H1 (cell line): Measurements from ENCODE around the gene DAO. TPM values are rescaled to one million over a fixed set of nuclear protein-coding genes. Genes with fewer than 3 reads are reported as not detected.

Experiments used
- CTCF ChIA-PET: fragments of 300-600 bp; sonication (Branson Sonifier 250); formaldehyde crosslinking; loops from one replicate; lab custom pipeline; 2021; ENCODE audit not compliant: partially characterized antibody; lab: Charles Lee
- POLR2A ChIA-PET: fragments of 300-600 bp; sonication (Branson Sonifier 250); formaldehyde crosslinking; loops from one replicate; lab custom pipeline; 2021; ENCODE audit warnings: inconsistent platforms; ENCODE audit not compliant: partially characterized antibody; lab: Charles Lee
- DNase-seq, 2 experiments: peaks; one replicate each; pipeline versions ENCODE4 v3.0.0 to v3.0.0-alpha.2; 2010 to 2022; ENCODE audit warnings: low spot score in 2 of 2, low read depth in 1 of 2, mixed read lengths in 1 of 2
- FAIRE-seq: peaks from 2 replicates; lab custom pipeline; 2011; peaks lifted over from hg19 to GRCh38; lab: Jason Lieb, UNC
- H2AFZ ChIP-seq: 2 replicates; pipeline ENCODE4 v1.8.1; 2012; ENCODE audit warnings: low read length, inconsistent platforms
- H2AK5ac ChIP-seq: 2 replicates; pipeline ENCODE4 v1.6.1; 2013; ENCODE audit warnings: low read depth, low read length
- H2BK120ac ChIP-seq: replicated peaks from 2 replicates; pipeline ENCODE3; 2013; ENCODE audit warnings: low read depth, low read length, inconsistent platforms
- H2BK12ac ChIP-seq: 2 replicates; pipeline ENCODE4 v1.6.1; 2013; ENCODE audit warnings: low read depth, low read length
- H2BK15ac ChIP-seq: 2 replicates; pipeline ENCODE4 v1.6.1; 2013; ENCODE audit warnings: low read length
- H2BK20ac ChIP-seq: 2 replicates; pipeline ENCODE4 v1.6.1; 2013; ENCODE audit warnings: low read length
- H2BK5ac ChIP-seq: 2 replicates; pipeline ENCODE4 v1.6.1; 2013; ENCODE audit warnings: low read depth, low read length
- H3K14ac ChIP-seq: 2 replicates; pipeline ENCODE4 v1.6.1; 2013; ENCODE audit warnings: inconsistent platforms; ENCODE audit not compliant: insufficient read length
- H3K18ac ChIP-seq: 2 replicates; pipeline ENCODE4 v1.6.1; 2013; ENCODE audit warnings: low read length; ENCODE audit errors: extremely low read depth
- H3K23ac ChIP-seq: 2 replicates; pipeline ENCODE4 v1.6.1; 2013; ENCODE audit warnings: inconsistent platforms; ENCODE audit not compliant: insufficient read length
- H3K23me2 ChIP-seq: 2 replicates; pipeline ENCODE4 v1.6.1; 2013; ENCODE audit warnings: low read depth, low read length
- H3K27ac ChIP-seq: 2 replicates; pipeline ENCODE4 v1.6.1; 2011; ENCODE audit warnings: low read depth, low read length, inconsistent platforms
- H3K27me3 ChIP-seq, 4 experiments: replicated peaks in 1 of 4; 1 replicate in 1 of 4; 2 replicates in 3 of 4; pipeline versions ENCODE4 v1.6.1 to v1.8.1; 2011 to 2013; ENCODE audit warnings: low read length in 3 of 4, mild to moderate bottlenecking in 3 of 4, inconsistent platforms in 2 of 4, mixed read lengths in 2 of 4, moderate library complexity in 1 of 4; ENCODE audit not compliant: control insufficient read depth in 3 of 4, insufficient read depth in 3 of 4; ENCODE audit errors: extremely low read depth in 1 of 4
- H3K36me3 ChIP-seq, 4 experiments: 2 replicates each; pipeline versions ENCODE4 v1.6.1 to v1.8.1; 2011 to 2013; ENCODE audit warnings: mild to moderate bottlenecking in 4 of 4, low read length in 3 of 4, moderate library complexity in 2 of 4, control low read depth in 1 of 4, inconsistent platforms in 1 of 4; ENCODE audit not compliant: insufficient read depth in 4 of 4, control insufficient read depth in 2 of 4
- H3K4ac ChIP-seq: replicated peaks from 2 replicates; pipeline ENCODE3; 2013; ENCODE audit warnings: low read length, low read depth, mixed read lengths, inconsistent platforms; ENCODE audit not compliant: insufficient read length
- H3K4me1 ChIP-seq, 4 experiments: replicated peaks in 1 of 4; 1 replicate in 1 of 4; 2 replicates in 3 of 4; pipeline versions ENCODE4 v1.6.1 to v1.8.1; 2011 to 2013; ENCODE audit warnings: low read length in 3 of 4, inconsistent platforms in 2 of 4, mixed read lengths in 1 of 4; ENCODE audit not compliant: insufficient read depth in 4 of 4, control insufficient read depth in 3 of 4
- H3K4me2 ChIP-seq, 2 experiments: 2 replicates each; pipeline versions ENCODE4 v1.6.1 to v1.8.1; 2011 to 2013; ENCODE audit warnings: low read depth in 2 of 2, low read length in 2 of 2, control low read depth in 1 of 2, inconsistent platforms in 1 of 2, mild to moderate bottlenecking in 1 of 2; ENCODE audit not compliant: insufficient read depth in 1 of 2
- H3K4me3 ChIP-seq, 4 experiments: fragments of 200-600, 300-600 bp in 1 of 4; sonication (generic), shearing (Covaris generic), sonication (Bioruptor Twin) in 1 of 4; 2 replicates each; pipeline versions ENCODE4 v1.5.1 to v1.8.1; 2011 to 2016; ENCODE audit warnings: low read length in 4 of 4, low read depth in 3 of 4, control low read depth in 2 of 4, inconsistent platforms in 2 of 4, mild to moderate bottlenecking in 2 of 4, mixed read lengths in 1 of 4, moderate library complexity in 1 of 4; ENCODE audit not compliant: insufficient read depth in 2 of 4; ENCODE audit errors: extremely low read depth in 1 of 4
- H3K56ac ChIP-seq: replicated peaks from 2 replicates; pipeline ENCODE3; 2013; ENCODE audit warnings: low read depth, mild to moderate bottlenecking, mixed read lengths, low read length, inconsistent platforms; ENCODE audit not compliant: insufficient read length
- H3K79me1 ChIP-seq: 2 replicates; pipeline ENCODE4 v1.6.1; 2013; ENCODE audit warnings: low read depth, low read length, control low read depth
- H3K79me2 ChIP-seq, 2 experiments: 2 replicates each; pipeline versions ENCODE4 v1.6.1 to v1.8.1; 2012 to 2013; ENCODE audit warnings: low read length in 2 of 2, mild to moderate bottlenecking in 2 of 2, inconsistent platforms in 1 of 2; ENCODE audit not compliant: insufficient read depth in 2 of 2, control insufficient read depth in 1 of 2
- H3K9ac ChIP-seq, 4 experiments: replicated peaks in 1 of 4; 1 replicate in 1 of 4; 2 replicates in 3 of 4; pipeline versions ENCODE4 v1.6.1 to v1.8.1; 2011 to 2013; ENCODE audit warnings: low read depth in 3 of 4, low read length in 3 of 4, control low read depth in 2 of 4, mild to moderate bottlenecking in 2 of 4, moderate library complexity in 2 of 4, inconsistent platforms in 1 of 4; ENCODE audit errors: extremely low read depth in 1 of 4
- H3K9me3 ChIP-seq, 2 experiments: 2 replicates each; pipeline versions ENCODE4 v1.6.1 to v1.8.1; 2012 to 2013; ENCODE audit warnings: mild to moderate bottlenecking in 2 of 2, moderate library complexity in 2 of 2, control low read depth in 1 of 2, inconsistent platforms in 1 of 2, low read depth in 1 of 2, low read length in 1 of 2, mixed read lengths in 1 of 2; ENCODE audit not compliant: insufficient read depth in 2 of 2
- H4K20me1 ChIP-seq, 2 experiments: replicated peaks in 1 of 2; 2 replicates each; pipeline versions ENCODE3 to v1.8.1; 2011 to 2013; ENCODE audit warnings: inconsistent platforms in 2 of 2, low read length in 2 of 2, mild to moderate bottlenecking in 1 of 2; ENCODE audit not compliant: insufficient read depth in 2 of 2, control insufficient read depth in 1 of 2
- H4K5ac ChIP-seq: 2 replicates; pipeline ENCODE4 v1.6.1; 2013; ENCODE audit warnings: low read length, low read depth, mixed read lengths, inconsistent platforms; ENCODE audit not compliant: insufficient read length
- H4K8ac ChIP-seq: 2 replicates; pipeline ENCODE4 v1.8.0; 2013; ENCODE audit warnings: mild to moderate bottlenecking, moderate library complexity, low read length, inconsistent platforms; ENCODE audit not compliant: insufficient read depth; ENCODE audit errors: extremely low read depth
- H4K91ac ChIP-seq: replicated peaks from 2 replicates; pipeline ENCODE3; 2013; ENCODE audit warnings: low read length, mixed read lengths, inconsistent platforms; ENCODE audit not compliant: insufficient read length
- ASH2L ChIP-seq: fragments of 200-600, 300-600 bp; sonication (generic); IDR thresholded peaks from one replicate; pipeline ENCODE4 v1.7.1; 2017; ENCODE audit warnings: low read length
- CBX5 ChIP-seq: fragments of 300-800, 300-1000 bp; sonication (generic); IDR thresholded peaks from 2 replicates; pipeline ENCODE4 v1.7.1; 2016; ENCODE audit warnings: antibody characterized with exemption, low read length, low read depth
- CREB1 ChIP-seq: IDR thresholded peaks from 2 replicates; pipeline ENCODE4 v1.6.1; 2012; ENCODE audit warnings: inconsistent platforms
- JUN ChIP-seq: IDR thresholded peaks from 2 replicates; pipeline ENCODE4 v1.6.1; 2011; ENCODE audit warnings: low read depth, mild to moderate bottlenecking, improper control_type of control experiment, low read length
- JUND ChIP-seq: IDR thresholded peaks from 2 replicates; pipeline ENCODE4 v1.6.1; 2011; ENCODE audit warnings: mild to moderate bottlenecking, improper control_type of control experiment, low read length
- KDM5A ChIP-seq: fragments of 200-600 bp; IDR thresholded peaks from 2 replicates; pipeline ENCODE4 v1.7.1; 2012; ENCODE audit warnings: mild to moderate bottlenecking, low read length, inconsistent platforms, mixed read lengths
- MAFK ChIP-seq: IDR thresholded peaks from 2 replicates; pipeline ENCODE4 v1.6.1; 2012; ENCODE audit warnings: low read depth, mild to moderate bottlenecking, improper control_type of control experiment, low read length
- MAX ChIP-seq: IDR thresholded peaks from 2 replicates; pipeline ENCODE4 v1.6.1; 2012; ENCODE audit warnings: inconsistent platforms
- NANOG ChIP-seq: IDR thresholded peaks from 2 replicates; pipeline ENCODE4 v1.6.1; 2011; ENCODE audit warnings: low read length, low read depth, mild to moderate bottlenecking, inconsistent platforms; ENCODE audit not compliant: insufficient read depth, poor library complexity, severe bottlenecking
- NRF1 ChIP-seq: IDR thresholded peaks from 2 replicates; pipeline ENCODE4 v1.6.1; 2011; ENCODE audit warnings: mild to moderate bottlenecking, low read depth, low read length, improper control_type of control experiment
- RAD21 ChIP-seq, 2 experiments: IDR thresholded peaks in 1 of 2; conservative IDR thresholded peaks in 1 of 2; 2 replicates each; pipeline ENCODE4 v1.6.1; 2011; ENCODE audit warnings: low read depth in 2 of 2, low read length in 2 of 2, improper control_type of control experiment in 1 of 2, inconsistent platforms in 1 of 2, mild to moderate bottlenecking in 1 of 2, moderate library complexity in 1 of 2
- RXRA ChIP-seq: IDR thresholded peaks from 2 replicates; pipeline ENCODE4 v1.6.1; 2011; ENCODE audit warnings: low read depth, mild to moderate bottlenecking, low read length, moderate library complexity; ENCODE audit not compliant: insufficient read depth
- SUZ12 ChIP-seq: fragments of 200-600 bp; sonication (generic); IDR thresholded peaks from 2 replicates; pipeline ENCODE4 v1.6.1; 2012; ENCODE audit warnings: mild to moderate bottlenecking, inconsistent platforms, low read length, moderate library complexity, mixed read lengths
- YY1 ChIP-seq: IDR thresholded peaks from 2 replicates; pipeline ENCODE4 v1.6.1; 2011; ENCODE audit warnings: low read depth, mild to moderate bottlenecking, low read length
- WGBS, 2 experiments: shearing (Covaris generic) in 1 of 2; methylation state at CpG; one replicate each; pipeline versions ENCODE4 v1.1.6 to v1.1.7; 2013 to 2015; ENCODE audit warnings: low lambda C conversion rate in 2 of 2, mixed read lengths in 2 of 2, inconsistent platforms in 1 of 2, low coverage in 1 of 2, missing lambda C conversion rate in 1 of 2; ENCODE audit not compliant: insufficient replicate concordance in 2 of 2, insufficient coverage in 1 of 2, insufficient read length in 1 of 2; ENCODE audit errors: extremely low coverage in 1 of 2, missing lambda C conversion rate in 1 of 2; 5-methylcytosine and 5-hydroxymethylcytosine counted together
- polyA plus RNA-seq, 7 experiments: library from polyadenylated mRNA; depleted of rRNA in 3 of 7; stranded (reverse) in 5 of 7; unstranded in 2 of 7; fragments of >200 nt in 5 of 7; fragments of 200-250 nt in 2 of 7; gene quantifications; 1 replicate in 5 of 7; 2 replicates in 1 of 7; 4 replicates in 1 of 7; pipeline versions ENCODE4 v1.2.1 to v1.2.3, GENCODE V29; 2011 to 2013; ENCODE audit warnings: missing spikeins in 2 of 7, mixed read lengths in 2 of 7
- total RNA-seq: library from RNA; stranded (reverse); fragmentation: NEBNext Ultra II Directional; extraction: Animal tissue kit (Norgen Biotek cat#: 25700); gene quantifications from 2 replicates; pipeline ENCODE4 v1.2.1, GENCODE V29; 2021

The DAO gene
- total and polyA plus RNA-seq, 2 of the 8 experiments (the other 6 are each of a cell fraction or from before 2014, with no cell fraction given): not detected

GRCh38 chr12:108831309-108831991 is 48.4 kb upstream of the DAO start:
- Histone ChIP-seq H2BK15ac (no peak overlapping the region), H3K18ac (no peak overlapping the region), H4K91ac (no peak overlapping the region), H3K36me3 (peaks cover 0 to 5% (median 0%) of the 10 kb centered on the region in 4 experiments; a peak in 2 of 8 replicates), H3K4me2 (no peak overlapping the region), H3K9me3 (no peaks in the 10 kb centered on the region), H3K79me2 (no peaks in the 10 kb centered on the region), H3K23ac (no peak overlapping the region), H3K4me1 (peaks cover 0 to 5% (median 3%) of the 10 kb centered on the region in 4 experiments; a peak in 4 of 7 replicates), H4K8ac (no peak overlapping the region), H4K20me1 (peaks cover 0 to 2% of the 10 kb centered on the region in 2 experiments), H3K4ac (no peak overlapping the region), H2BK20ac (no peak overlapping the region), H3K14ac (no peak overlapping the region), H3K79me1 (no peaks in the 10 kb centered on the region), H3K27ac (no peak overlapping the region), H3K27me3 (no peaks in the 10 kb centered on the region), H3K9ac (no peak overlapping the region), H2BK5ac (no peak overlapping the region), H3K56ac (no peak overlapping the region), H4K5ac (no peak overlapping the region), H2BK120ac (no peak overlapping the region), H2BK12ac (no peak overlapping the region), H2AFZ (no peak overlapping the region), H2AK5ac (no peak overlapping the region), H3K4me3 (no peak overlapping the region), H3K23me2 (no peaks in the 10 kb centered on the region)
- FAIRE-seq: no peak
- no peak for DNase-seq
- ChIA-PET CTCF (no interaction called here), POLR2A (no interaction called here)
- WGBS, 2 experiments: 92% methylated on average over 11 of the region's 11 CpGs; no CpG with 5 or more reads in 1 of the 2 experiments
- TF ChIP-seq YY1 (no peak), NANOG (no peak), JUN (no peak), ASH2L (no peak), KDM5A (no peak), SUZ12 (no peak), RAD21 (IDR thresholded peaks at IDR 0.05 in 1 of 2, conservative IDR thresholded peaks at IDR 0.05 in 1 of 2; ENCODE audit: low read depth in 2 of 2, low read length in 2 of 2) (no peak), CREB1 (no peak), NRF1 (no peak), RXRA (no peak), MAX (no peak), MAFK (no peak), JUND (no peak), CBX5 (no peak)
